ENCODE data around the gene TRIP12. TPM values are rescaled to one million over a fixed set of nuclear protein-coding genes. Genes with fewer than 3 reads are reported as not detected.
"Not testable (repeated sequence)": the region's sequence is repeated elsewhere in the genome, so short reads cannot be mapped to it uniquely, and the experiment has no call there.

The TRIP12 gene
- total RNA-seq, 1 donor: 335 TPM

DNA sequence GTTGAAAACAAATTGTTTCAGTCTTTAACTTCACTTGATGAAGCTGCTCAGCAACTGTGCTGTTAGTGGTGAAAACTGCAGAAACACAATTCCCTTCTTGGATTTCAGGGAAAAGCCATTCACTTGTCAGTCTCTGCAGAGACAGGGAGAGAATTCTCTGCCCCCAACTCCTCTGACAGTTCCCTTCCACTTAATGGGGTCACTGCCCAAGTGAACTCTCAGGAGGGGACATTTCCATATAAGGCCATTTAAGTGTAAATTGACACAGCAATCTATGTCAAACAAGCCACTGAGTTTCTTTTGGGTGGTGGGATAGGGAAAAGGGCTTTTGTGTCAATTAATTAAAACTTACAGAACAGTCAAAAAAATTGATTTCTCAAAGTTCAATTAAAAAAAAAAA, 156.1 kb downstream of the TRIP12 start:
- no peak for TF ChIP-seq CTCF (IDR thresholded peaks at IDR 0.05; ENCODE audit: insufficient read depth, low read depth, low read length)
- no peak overlapping the region for H3K4me3 ChIP-seq (ENCODE audit: low read depth, low read length)
- DNase-seq (ENCODE audit: low read depth): no peak

DNA sequence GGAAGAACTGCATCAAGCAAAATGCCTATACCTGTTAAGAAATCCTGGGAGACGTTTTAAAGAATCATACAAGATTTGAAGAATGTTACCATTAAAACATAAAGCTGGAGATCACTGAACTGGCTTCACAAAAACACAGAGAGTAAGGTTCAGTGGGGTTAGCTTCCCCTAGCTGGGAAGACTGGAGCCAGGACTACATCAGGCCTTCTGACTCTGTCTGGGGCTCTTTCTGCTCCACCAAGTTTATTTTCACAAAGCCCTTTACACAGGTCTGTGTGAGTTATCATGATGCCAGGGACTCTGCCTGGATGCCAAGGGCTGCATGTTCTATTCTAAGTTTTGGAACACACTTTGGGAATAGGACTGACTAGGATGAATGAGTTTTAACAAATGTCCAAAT, 160.1 kb downstream of the TRIP12 start:
- no peak overlapping the region for H3K4me3 ChIP-seq (ENCODE audit: low read depth, low read length)
- no peak for TF ChIP-seq CTCF (IDR thresholded peaks at IDR 0.05; ENCODE audit: insufficient read depth, low read depth, low read length)
- no peak for DNase-seq (ENCODE audit: low read depth)

DNA sequence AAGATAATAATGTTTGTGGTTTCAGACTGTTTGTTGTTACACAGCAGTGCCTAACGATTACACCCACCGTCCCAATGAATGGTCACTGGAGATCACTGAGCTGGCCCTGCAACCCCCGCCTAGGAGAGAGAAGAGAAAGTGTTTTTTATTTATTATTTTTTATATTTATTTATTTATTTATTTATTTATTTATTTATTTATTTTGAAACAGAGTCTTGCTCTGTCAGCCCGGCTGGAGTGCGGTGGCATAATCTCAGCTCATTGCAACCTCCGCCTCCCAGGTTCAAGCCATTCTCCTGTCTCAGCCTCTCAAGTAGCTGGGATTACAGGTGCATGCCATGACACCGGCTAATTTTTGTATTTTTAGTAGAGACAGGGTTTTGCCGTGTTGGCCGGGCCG, 164.3 kb downstream of the TRIP12 start:
- DNase-seq (ENCODE audit: low read depth); H3K4me3 ChIP-seq (ENCODE audit: low read depth, low read length): not testable (repeated sequence)

DNA sequence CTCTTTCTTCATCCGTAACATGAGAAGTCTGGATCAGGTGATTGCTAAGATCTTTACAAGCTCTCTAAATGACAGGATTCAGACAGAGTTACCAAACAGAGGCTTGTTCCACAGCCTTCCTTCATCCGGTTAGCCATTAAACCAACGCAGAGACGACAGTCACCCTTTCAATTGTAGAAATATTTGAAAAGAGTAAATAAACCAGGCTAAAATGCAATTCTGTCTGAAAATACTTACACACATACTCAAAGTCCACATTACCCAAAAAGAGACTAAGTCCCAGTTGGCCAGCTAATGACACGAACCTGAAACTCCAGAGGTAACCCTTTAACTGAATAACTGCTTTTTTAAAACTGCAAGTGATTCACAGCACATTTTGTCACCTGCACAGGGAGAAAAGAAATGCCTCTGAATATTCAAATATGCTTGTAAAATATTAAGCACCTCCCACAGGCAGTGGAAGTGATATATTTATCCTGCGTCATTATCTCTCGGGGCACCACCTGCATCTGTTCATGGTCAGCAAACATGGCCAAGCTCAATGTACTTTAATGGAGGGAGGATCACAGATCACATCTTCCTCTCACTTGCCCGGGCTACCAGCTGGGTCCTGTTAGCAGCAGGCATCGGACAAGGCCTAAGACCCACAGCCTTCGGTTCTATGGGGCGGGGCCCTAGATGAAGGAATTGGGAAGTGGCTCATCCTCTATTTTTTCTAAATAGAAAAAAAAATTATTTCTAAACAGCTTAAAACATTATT, 168.7 kb downstream of the TRIP12 start:
- no peak for DNase-seq (ENCODE audit: low read depth)
- TF ChIP-seq CTCF (IDR thresholded peaks at IDR 0.05; ENCODE audit: insufficient read depth, low read depth, low read length): no peak
- H3K4me3 ChIP-seq (ENCODE audit: low read depth, low read length): no peak overlapping the region

- DNase-seq (ENCODE audit: low read depth): no peak
- TF ChIP-seq CTCF (IDR thresholded peaks at IDR 0.05; ENCODE audit: insufficient read depth, low read depth, low read length): no peak
- no peak overlapping the region for H3K4me3 ChIP-seq (ENCODE audit: low read depth, low read length)
These were observed 172.0 kb downstream of the TRIP12 start for GRCh38 chr2:229749779-229750178.

GRCh38 chr2:229748950-229749349, 172.9 kb downstream of the TRIP12 start:
- TF ChIP-seq CTCF (IDR thresholded peaks at IDR 0.05; ENCODE audit: insufficient read depth, low read depth, low read length): no peak
- no peak for DNase-seq (ENCODE audit: low read depth)
- H3K4me3 ChIP-seq (ENCODE audit: low read depth, low read length): no peak overlapping the region

- not testable (repeated sequence) for H3K4me3 ChIP-seq (ENCODE audit: low read depth, low read length); DNase-seq (ENCODE audit: low read depth)
These were observed 179.1 kb downstream of the TRIP12 start for GRCh38 chr2:229742691-229743090.

- no peak overlapping the region for H3K4me3 ChIP-seq (ENCODE audit: low read depth, low read length)
- no peak for DNase-seq (ENCODE audit: low read depth)
- TF ChIP-seq CTCF (IDR thresholded peaks at IDR 0.05; ENCODE audit: insufficient read depth, low read depth, low read length): no peak
These were observed 181.5 kb downstream of the TRIP12 start for GRCh38 chr2:229740279-229740678.
